ENCODE measurements around the gene CRACR2A. TPM values are rescaled to one million over a fixed set of nuclear protein-coding genes. Genes with fewer than 3 reads are reported as not detected.

The CRACR2A gene
- total RNA-seq, 1 donor from 2014 or later = 3.0 TPM

- TF ChIP-seq CTCF (IDR thresholded peaks at IDR 0.05; ENCODE audit: unreplicated experiment) = no peak
- Mint-ChIP-seq H3K4me1 (ENCODE audit: low read depth) (no peaks in the 10 kb centered on the region), H3K27me3 (peaks cover 10% of the 10 kb centered on the region), H3K4me3 (ENCODE audit: low read depth) (no peak overlapping the region), H3K27ac (no peak overlapping the region), H3K36me3 (ENCODE audit: insufficient read depth) (no peaks in the 10 kb centered on the region), H3K9me3 (ENCODE audit: low read depth) (no peaks in the 10 kb centered on the region)
- no peak for DNase-seq (ENCODE audit: low spot score, unreplicated experiment)
These were observed 24.2 kb downstream of the CRACR2A start for GRCh38 chr12:3728686-3729085.

GRCh38 chr12:3727877-3728632 lies 24.9 kb downstream of the CRACR2A start:
- peaks cover 10% of the 10 kb centered on the region for H3K27me3 Mint-ChIP-seq
- H3K27ac Mint-ChIP-seq = no peak overlapping the region
- H3K9me3 Mint-ChIP-seq (ENCODE audit: low read depth) = no peaks in the 10 kb centered on the region
- no peak for TF ChIP-seq CTCF (IDR thresholded peaks at IDR 0.05; ENCODE audit: unreplicated experiment)
- no peak overlapping the region for H3K4me3 Mint-ChIP-seq (ENCODE audit: low read depth)
- H3K36me3 Mint-ChIP-seq (ENCODE audit: insufficient read depth) = no peaks in the 10 kb centered on the region
- DNase-seq (ENCODE audit: low spot score, unreplicated experiment) = no peak
- H3K4me1 Mint-ChIP-seq (ENCODE audit: low read depth) = no peaks in the 10 kb centered on the region

- Mint-ChIP-seq H3K4me1 (ENCODE audit: low read depth) (no peaks in the 10 kb centered on the region), H3K9me3 (ENCODE audit: low read depth) (no peaks in the 10 kb centered on the region), H3K27ac (no peak overlapping the region), H3K4me3 (ENCODE audit: low read depth) (no peak overlapping the region), H3K27me3 (peaks cover 10% of the 10 kb centered on the region), H3K36me3 (ENCODE audit: insufficient read depth) (no peaks in the 10 kb centered on the region)
- no peak for DNase-seq (ENCODE audit: low spot score, unreplicated experiment)
- no peak for TF ChIP-seq CTCF (IDR thresholded peaks at IDR 0.05; ENCODE audit: unreplicated experiment)
These were observed 25.6 kb downstream of the CRACR2A start for GRCh38 chr12:3727354-3727753.

- H3K36me3 Mint-ChIP-seq (ENCODE audit: insufficient read depth) = no peaks in the 10 kb centered on the region
- no peak overlapping the region for H3K27ac Mint-ChIP-seq
- H3K27me3 Mint-ChIP-seq = peaks cover 12% of the 10 kb centered on the region
- no peak for TF ChIP-seq CTCF (IDR thresholded peaks at IDR 0.05; ENCODE audit: unreplicated experiment)
- no peak for DNase-seq (ENCODE audit: low spot score, unreplicated experiment)
- H3K4me3 Mint-ChIP-seq (ENCODE audit: low read depth) = no peak overlapping the region
- H3K9me3 Mint-ChIP-seq (ENCODE audit: low read depth) = peaks cover 2% of the 10 kb centered on the region
- H3K4me1 Mint-ChIP-seq (ENCODE audit: low read depth) = no peaks in the 10 kb centered on the region
These were observed 26.5 kb downstream of the CRACR2A start for GRCh38 chr12:3726456-3726855.

GRCh38 chr12:3725388-3726115 lies 27.4 kb downstream of the CRACR2A start:
- TF ChIP-seq CTCF (IDR thresholded peaks at IDR 0.05; ENCODE audit: unreplicated experiment) = no peak
- no peak overlapping the region for H3K27ac Mint-ChIP-seq
- H3K4me1 Mint-ChIP-seq (ENCODE audit: low read depth) = no peaks in the 10 kb centered on the region
- no peak for DNase-seq (ENCODE audit: low spot score, unreplicated experiment)
- peaks cover 2% of the 10 kb centered on the region for H3K9me3 Mint-ChIP-seq (ENCODE audit: low read depth)
- peaks cover 17% of the 10 kb centered on the region for H3K27me3 Mint-ChIP-seq
- no peak overlapping the region for H3K4me3 Mint-ChIP-seq (ENCODE audit: low read depth)
- no peaks in the 10 kb centered on the region for H3K36me3 Mint-ChIP-seq (ENCODE audit: insufficient read depth)

Data from progenitor cell of endocrine pancreas (in vitro differentiated cells).